HFFc6 (cell line): Measurements from ENCODE around the gene ETV1. TPM values are rescaled to one million over a fixed set of nuclear protein-coding genes. Genes with fewer than 3 reads are reported as not detected.

Experiments
- DNase-seq: peaks from one replicate; pipeline ENCODE4 v3.0.0-alpha.2; 2018
- H3K27ac Mint-ChIP-seq: 2 replicates; pipeline ENCODE4 v1.8.0; 2020; ENCODE audit warnings: mild to moderate bottlenecking, mixed read lengths
- H3K27me3 Mint-ChIP-seq: 2 replicates; pipeline ENCODE4 v1.8.0; 2021; ENCODE audit warnings: mild to moderate bottlenecking, moderate library complexity, mixed read lengths; ENCODE audit not compliant: insufficient read depth
- H3K36me3 Mint-ChIP-seq: 2 replicates; pipeline ENCODE4 v1.8.0; 2021; ENCODE audit warnings: low read depth, mixed read lengths
- H3K4me1 Mint-ChIP-seq: 2 replicates; pipeline ENCODE4 v1.8.0; 2020; ENCODE audit warnings: low read depth, mixed read lengths
- H3K4me3 Mint-ChIP-seq: 2 replicates; pipeline ENCODE4 v1.8.0; 2020; ENCODE audit warnings: mild to moderate bottlenecking, moderate library complexity, mixed read lengths
- H3K9me3 Mint-ChIP-seq: 2 replicates; pipeline ENCODE4 v1.8.0; 2020; ENCODE audit warnings: mild to moderate bottlenecking, mixed read lengths
- total RNA-seq, 6 experiments: library from RNA; stranded (reverse); fragmentation: NEBNext Ultra II Directional; extraction: Animal tissue kit (Norgen Biotek cat#: 25700); gene quantifications; 2 replicates in 1 of 6; 3 replicates in 5 of 6; pipeline ENCODE4 v1.2.3, GENCODE V29; 2021
- TF ChIP-seq, protein P1 (sequence below): fragments of 200-600 bp; sonication (generic); IDR thresholded peaks from 2 replicates; pipeline ENCODE4 v1.5.0; 2021; ENCODE audit warnings: antibody characterized with exemption, mild to moderate bottlenecking

Gene ETV1
- total RNA-seq, 6 experiments from 2014 or later, result 13.4 to 25.7 (median 23.6) TPM

DNA sequence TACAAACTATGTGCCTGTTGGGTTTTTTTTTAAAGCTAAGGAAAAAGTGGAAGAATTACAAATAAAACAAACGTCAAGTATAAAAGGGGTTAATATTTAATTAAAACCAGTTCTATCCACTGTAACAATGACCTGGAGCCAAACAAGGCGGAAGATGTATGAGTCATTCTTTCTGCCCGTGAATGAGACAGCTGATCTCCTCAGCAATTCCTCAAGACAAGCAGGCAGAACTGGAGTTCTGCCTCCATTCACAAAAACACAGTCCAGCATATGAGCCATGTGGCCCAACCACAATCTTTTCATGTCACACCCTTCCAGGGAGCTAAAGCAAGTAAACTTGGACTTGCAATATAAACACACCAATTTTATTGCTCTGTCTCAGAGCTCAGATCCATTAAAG is 8.4 kb downstream of the ETV1 start:
- Mint-ChIP-seq H3K4me1 (peaks cover 58% of the 10 kb centered on the region), H3K27me3 (no peaks in the 10 kb centered on the region), H3K4me3 (peak overlapping the region; percentile 51; the same call in 1 of the 2 replicates), H3K9me3 (no peaks in the 10 kb centered on the region), H3K27ac (peak overlapping the region; percentile 79), H3K36me3 (peaks cover 13% of the 10 kb centered on the region)
- DNase-seq, result peak; percentile 93
- TF ChIP-seq, protein P1, sequence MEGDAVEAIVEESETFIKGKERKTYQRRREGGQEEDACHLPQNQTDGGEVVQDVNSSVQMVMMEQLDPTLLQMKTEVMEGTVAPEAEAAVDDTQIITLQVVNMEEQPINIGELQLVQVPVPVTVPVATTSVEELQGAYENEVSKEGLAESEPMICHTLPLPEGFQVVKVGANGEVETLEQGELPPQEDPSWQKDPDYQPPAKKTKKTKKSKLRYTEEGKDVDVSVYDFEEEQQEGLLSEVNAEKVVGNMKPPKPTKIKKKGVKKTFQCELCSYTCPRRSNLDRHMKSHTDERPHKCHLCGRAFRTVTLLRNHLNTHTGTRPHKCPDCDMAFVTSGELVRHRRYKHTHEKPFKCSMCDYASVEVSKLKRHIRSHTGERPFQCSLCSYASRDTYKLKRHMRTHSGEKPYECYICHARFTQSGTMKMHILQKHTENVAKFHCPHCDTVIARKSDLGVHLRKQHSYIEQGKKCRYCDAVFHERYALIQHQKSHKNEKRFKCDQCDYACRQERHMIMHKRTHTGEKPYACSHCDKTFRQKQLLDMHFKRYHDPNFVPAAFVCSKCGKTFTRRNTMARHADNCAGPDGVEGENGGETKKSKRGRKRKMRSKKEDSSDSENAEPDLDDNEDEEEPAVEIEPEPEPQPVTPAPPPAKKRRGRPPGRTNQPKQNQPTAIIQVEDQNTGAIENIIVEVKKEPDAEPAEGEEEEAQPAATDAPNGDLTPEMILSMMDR, result no peak

DNA sequence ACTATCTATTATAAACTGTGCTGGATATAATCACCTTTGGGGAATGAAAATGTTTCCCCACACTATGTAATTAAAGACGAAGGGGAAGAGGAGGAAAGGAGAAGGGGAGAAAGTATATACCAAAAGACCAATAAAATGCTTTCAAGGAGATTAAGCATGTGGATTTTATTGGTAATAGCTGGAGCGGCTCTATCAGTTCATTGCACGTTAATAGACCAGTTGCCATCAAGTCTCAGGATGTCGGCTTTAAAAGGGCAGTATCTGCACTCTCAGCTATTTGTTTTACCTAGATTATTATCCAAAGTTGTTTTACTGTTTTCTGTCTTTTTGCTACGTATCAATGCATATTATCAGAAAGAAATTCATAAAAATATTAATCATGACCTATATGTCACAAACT is 9.0 kb downstream of the ETV1 start:
- Mint-ChIP-seq H3K4me1 (peaks cover 52% of the 10 kb centered on the region), H3K27me3 (no peaks in the 10 kb centered on the region), H3K27ac (peak overlapping the region; percentile 84), H3K36me3 (peaks cover 7% of the 10 kb centered on the region), H3K9me3 (no peaks in the 10 kb centered on the region), H3K4me3 (peak overlapping the region; percentile 79)
- no peak for DNase-seq
- TF ChIP-seq, protein P1, result no peak

DNA sequence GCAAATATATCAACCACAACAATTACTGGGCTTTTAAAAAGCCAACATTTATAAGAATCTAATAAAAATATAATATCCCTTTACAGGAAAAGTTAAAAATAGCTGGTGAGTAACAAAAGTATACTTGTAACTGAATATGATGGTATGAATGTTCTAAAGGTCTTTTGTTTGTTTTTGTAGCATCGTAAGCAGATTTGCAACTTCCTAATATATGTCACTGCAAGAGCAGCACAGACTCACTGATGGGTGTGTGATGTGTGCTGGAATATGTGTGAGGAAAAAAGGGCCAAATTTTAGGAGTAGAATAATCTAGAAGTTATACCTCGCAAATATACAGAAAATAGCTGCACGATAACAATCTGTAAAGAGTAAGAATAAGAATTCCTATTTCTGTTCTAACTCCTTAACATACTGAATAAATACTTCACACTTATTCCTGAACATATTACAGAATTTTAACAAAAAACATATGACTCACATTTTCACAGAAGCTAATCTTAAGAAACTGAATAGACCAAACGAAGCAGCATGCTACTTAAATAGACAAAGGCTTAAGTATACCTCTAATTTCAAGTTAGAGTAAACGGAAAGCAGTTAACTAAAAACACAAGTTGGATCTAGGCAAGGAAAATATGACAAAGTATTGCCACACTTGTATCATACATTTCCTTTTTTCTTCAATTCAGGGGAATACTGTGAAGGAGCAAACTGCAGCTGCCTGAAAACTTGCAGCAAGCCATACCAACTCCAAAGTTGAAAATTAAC is 9.6 kb downstream of the ETV1 start:
- H3K36me3 Mint-ChIP-seq, result peaks cover 7% of the 10 kb centered on the region
- H3K4me3 Mint-ChIP-seq, result peak overlapping the region; percentile 79
- TF ChIP-seq, protein P1, result no peak
- H3K9me3 Mint-ChIP-seq, result no peaks in the 10 kb centered on the region
- peaks cover 49% of the 10 kb centered on the region for H3K4me1 Mint-ChIP-seq
- DNase-seq, result peak; percentile 64
- peak overlapping the region; percentile 84 for H3K27ac Mint-ChIP-seq
- H3K27me3 Mint-ChIP-seq, result no peaks in the 10 kb centered on the region

DNA sequence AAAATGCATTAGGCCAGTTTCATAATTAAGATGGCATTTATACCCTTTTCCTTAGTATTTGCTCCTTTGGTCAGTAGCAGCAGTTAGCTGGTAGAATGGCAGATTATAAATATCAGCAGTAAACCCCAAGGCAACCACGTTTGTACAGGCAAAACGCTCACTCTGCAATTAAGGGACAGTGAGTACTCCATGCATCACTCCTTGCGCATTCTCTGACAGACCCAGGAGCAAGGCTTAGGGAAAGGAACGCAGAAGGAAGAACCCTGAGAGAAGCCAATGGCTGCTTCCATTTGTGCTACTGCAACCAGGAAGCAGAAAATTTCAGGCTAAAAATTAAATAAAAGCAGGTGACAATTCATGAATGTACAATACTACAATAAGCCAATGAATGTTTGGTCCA is 12.9 kb downstream of the ETV1 start:
- peaks cover 16% of the 10 kb centered on the region for H3K36me3 Mint-ChIP-seq
- no peak overlapping the region for H3K27ac Mint-ChIP-seq
- H3K4me1 Mint-ChIP-seq, result peaks cover 45% of the 10 kb centered on the region

DNA sequence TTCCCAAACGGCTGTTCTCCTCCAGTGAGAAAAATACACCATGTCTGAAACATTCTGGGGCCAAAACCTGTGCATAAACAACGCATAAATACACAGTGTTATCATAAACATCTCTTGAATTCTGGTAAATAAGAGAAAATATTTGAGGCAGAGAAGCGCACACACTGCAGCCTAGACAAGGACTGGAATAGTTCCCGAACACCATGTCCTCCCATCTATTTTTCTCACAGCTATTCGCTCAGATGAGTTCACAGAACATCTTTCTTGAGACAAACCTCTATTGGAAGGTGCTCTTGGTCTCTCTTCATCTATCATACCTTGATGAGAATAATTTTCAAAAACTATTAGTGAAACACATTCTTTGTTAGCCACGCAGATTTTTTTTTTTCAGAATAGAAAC is 24.4 kb downstream of the ETV1 start:
- no peak overlapping the region for H3K27ac Mint-ChIP-seq
- no peak for DNase-seq
- no peak overlapping the region for H3K4me3 Mint-ChIP-seq
- H3K4me1 Mint-ChIP-seq, result peaks cover 10% of the 10 kb centered on the region; the same call in 1 of the 2 replicates
- no peaks in the 10 kb centered on the region for H3K27me3 Mint-ChIP-seq
- H3K36me3 Mint-ChIP-seq, result no peaks in the 10 kb centered on the region
- no peaks in the 10 kb centered on the region for H3K9me3 Mint-ChIP-seq
- TF ChIP-seq, protein P1, result no peak

More for the DNA sequence above, 12.9 kb downstream of the ETV1 start:
- TF ChIP-seq, protein P1, result no peak
- Mint-ChIP-seq H3K9me3 (no peaks in the 10 kb centered on the region), H3K27me3 (no peaks in the 10 kb centered on the region), H3K4me3 (no peak overlapping the region)
- no peak for DNase-seq
